Dedifferentiated amniotic fluid mesenchymal stem cell (primary cell): ENCODE measurements around the gene SLC35G3.
"Not testable (repeated sequence)": the region's sequence is repeated elsewhere in the genome, so short reads cannot be mapped to it uniquely, and the experiment has no call there.

Source experiments
- DNase-seq: peaks from one replicate; pipeline ENCODE4 v3.0.0-alpha.2; 2016; ENCODE audit errors: extremely low spot score

SLC35G3 gene

DNA sequence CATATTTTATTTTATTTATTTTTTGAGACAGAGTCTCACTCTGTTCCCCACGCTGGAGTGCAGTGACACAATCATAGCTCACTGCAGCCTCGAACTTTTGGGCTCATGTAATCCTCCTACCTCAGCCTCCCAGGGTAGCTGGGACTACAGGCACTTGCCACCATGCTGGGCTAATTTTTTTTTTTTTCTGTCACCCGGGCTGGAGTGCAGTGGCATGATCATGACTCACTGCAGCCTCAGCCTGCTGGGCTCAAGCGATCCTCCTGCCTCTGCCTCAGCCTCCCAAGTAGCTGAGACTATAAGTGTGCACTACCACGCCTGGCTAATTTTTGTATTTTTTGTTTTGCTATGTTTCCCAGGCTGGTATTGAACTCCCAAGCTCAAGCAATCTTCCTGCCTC, 29.5 kb downstream of the SLC35G3 start:
- no peak for DNase-seq

DNA sequence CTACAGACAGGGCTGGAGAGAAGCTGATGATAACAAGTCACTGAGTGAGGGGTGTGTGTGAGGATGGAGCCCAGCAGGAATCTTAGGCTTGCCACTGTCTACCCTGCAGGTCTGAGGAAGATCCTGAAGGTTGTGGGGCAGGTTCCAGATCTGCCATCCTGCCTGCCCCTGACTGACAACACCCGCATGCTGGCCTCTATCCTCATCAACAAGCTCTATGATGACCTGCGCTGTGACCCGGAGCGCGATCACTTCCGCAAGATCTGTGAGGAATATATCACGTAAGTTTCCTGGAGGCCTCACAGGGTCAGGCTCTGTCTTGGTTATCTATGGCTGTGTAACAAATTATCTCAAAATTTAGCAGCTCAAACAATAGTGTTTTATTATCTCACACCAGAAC, 30.3 kb downstream of the SLC35G3 start:
- DNase-seq, result no peak

DNA sequence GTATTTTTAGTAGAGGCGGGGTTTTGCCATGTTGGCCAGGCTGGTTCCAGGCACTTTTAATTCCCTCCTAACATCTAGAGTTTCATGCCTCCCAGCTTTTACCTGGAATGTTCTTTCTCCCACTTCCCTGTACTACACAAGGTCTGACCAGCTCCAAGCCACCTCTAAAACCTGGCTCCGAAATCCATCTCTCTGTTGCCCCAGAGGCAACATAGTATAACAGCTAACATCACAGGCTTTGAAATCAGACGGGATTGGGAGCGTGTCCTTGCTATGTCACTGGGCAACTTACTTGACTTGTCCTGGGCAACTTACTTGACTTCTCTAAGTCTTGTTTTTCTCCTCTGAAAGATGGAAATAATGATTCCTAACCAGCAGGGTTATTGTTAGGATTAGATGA, 31.4 kb downstream of the SLC35G3 start:
- no peak for DNase-seq

DNA sequence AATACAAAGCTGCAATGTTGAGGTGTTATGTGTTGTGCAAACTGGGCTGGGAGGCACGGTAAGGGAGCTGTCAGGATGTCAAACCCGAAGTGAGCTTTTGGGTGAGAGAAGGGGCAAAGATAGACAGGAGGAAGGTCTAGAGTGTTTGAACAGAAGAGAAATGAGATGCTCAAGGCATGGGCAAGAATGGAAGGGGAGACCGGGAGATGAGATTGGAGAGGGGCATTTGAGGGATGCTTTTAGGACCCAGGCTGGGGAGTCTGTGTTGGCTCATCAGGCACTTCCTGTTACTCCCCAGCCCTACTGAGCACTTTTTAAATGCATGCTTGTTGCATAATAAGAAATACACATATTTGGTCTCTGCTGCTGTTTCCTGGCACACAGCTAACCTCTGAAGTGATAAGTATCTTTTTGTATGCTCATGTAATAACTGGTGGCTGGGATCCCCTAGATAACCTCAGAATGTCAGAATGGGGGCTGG, 32.9 kb downstream of the SLC35G3 start:
- DNase-seq, result no peak

DNA sequence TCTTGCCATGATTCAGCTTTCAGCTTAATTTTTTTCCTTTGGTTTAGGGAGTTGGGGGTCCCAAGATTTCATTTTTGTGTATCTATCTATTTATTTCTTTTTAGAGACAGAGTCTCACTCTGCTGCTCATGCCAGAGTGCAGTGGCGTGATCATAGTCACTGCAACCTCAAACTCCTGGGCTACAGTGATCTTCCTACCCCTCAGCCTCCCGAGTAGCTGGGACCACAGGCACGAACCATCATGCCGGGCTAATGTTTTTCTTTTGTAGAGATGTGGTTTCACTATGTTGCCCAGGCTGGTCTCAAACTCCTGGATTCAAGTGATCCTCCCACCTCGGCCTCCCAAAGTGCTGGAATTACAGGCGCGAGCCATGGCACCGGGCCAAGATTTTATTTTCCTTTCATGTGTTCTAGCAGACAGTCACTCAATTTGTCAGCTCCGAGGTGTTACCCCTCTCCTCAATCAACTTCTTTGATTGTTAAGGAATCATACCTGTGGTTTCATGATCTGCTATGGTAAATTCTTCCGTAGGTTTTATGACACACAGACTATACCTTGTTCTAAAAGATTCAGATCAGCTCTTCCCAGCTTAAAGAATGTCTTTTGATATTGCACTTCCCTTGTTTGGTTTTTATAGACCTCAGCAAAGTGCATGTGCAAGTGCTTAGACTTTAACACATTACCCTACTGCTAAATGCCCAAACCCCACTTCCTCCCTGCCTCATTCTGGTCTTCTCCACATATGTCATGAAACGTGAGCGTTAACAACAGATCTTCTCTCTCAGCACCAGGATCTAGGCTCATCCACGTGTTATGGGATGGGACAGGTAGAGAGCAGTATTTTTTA, 33.6 kb downstream of the SLC35G3 start:
- DNase-seq, result no peak

DNA sequence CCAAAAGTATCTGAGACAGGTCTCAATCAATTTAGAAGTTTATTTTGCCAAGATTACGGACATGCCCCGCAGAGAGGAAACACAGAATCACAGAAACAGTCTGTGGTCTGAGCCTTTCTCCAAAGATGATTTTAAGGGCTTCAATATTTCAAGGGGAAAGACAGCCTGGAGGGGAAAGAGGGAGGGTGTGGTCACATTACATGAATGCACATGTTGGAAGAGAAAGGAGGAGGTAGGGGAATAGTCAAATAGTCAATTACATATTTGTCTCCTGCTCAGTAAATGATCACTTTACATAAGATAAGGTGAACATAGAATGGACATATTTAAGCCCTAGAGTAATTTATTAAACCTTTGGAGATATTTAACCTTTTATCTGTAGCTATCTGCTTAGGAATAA, 34.3 kb downstream of the SLC35G3 start:
- DNase-seq, result no peak

DNA sequence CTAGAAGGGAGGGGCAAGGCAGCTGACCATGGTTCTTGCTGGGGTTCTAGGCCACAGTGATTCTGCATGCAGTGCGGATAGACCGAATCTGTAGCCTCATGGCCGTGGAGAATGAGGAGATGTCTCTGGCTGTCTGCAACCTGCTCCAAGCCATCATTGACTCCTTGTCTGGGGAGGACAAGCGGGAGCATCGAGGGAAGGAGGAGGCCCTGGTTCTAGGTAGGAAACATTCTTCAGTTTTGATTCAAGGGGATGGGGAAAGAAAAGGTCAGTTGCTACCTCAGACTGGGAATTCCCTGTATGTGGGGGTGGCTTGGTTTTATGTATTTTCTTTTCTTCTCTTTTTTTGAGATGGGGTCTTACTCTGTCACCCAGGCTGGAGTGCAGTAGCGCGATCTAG, 38.9 kb downstream of the SLC35G3 start:
- DNase-seq, result no peak

DNA sequence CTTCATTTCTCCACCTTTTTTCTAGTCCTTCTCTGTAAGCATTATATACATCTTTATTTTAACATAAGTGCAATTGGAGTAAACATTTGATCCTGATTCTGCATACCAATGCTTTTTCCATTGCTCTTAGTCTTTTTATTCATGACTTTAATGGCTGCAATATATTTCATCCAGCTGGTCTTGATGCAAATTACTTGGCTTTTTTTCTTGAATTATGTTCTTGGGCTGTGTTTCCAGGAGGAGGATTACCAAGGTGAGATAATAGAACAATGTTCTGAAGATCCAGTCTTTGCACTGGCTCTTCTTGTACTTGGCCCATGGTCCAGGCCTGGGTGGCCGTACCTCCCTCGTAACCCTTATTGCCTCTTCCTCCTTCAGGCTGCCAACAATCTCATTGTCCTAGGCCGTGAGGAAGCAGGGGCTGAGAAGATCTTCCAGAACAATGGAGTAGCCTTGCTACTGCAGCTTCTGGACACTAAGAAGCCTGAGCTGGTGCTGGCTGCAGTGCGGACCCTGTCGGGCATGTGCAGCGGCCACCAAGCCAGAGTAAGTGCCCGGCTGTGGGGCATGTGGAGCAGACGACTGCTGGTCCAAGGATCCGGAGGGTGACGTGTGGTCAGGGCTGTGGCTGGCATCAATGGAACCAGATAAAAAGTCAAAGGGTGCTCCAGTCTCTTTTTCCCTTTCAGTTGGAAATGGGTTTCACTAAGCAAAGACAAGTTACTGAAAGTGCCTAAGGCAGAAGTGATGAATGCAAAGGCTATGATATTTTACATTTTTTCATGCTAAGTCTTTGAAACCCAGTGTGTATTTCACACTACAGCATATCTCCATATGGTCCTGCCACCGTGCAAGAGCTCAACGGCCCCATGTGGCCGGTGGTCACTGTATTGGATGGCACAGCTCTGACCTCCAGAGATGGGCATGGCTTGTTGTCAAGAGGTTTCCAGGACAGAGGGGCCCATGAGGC, 39.7 kb downstream of the SLC35G3 start:
- DNase-seq, result no peak

DNA sequence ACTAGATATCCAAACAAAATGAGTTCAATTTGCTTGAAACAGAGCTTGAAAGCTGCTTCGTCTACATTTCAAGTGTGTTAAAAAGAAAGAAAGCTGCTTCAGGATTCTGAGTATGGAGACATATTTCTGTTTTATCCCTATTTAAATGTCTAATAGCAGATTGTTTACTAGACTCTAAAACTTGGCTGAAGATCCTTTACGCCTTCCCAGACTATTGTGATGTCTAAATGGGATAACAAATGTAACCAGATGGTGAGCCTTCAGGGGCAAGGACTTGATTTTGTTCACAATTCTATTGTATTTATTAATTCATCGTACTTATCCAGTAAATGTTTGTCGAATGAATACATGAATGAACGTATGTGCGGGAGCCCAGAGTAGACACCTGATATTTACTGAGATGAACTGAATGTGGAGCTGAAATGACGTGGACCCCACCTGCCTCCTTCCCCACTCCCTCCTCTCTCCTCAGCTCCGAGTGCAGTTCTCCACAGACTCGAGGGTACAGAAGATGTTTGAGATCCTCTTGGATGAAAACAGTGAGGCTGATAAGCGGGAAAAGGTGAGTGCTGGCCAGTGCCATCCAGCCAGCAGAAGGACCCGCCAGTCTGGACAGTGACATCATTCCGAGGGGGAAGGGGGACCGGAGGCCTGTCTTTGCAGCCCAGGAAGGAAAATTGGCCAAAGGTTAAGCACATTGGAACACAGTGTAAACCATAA, 41.6 kb downstream of the SLC35G3 start:
- DNase-seq, result no peak

DNA sequence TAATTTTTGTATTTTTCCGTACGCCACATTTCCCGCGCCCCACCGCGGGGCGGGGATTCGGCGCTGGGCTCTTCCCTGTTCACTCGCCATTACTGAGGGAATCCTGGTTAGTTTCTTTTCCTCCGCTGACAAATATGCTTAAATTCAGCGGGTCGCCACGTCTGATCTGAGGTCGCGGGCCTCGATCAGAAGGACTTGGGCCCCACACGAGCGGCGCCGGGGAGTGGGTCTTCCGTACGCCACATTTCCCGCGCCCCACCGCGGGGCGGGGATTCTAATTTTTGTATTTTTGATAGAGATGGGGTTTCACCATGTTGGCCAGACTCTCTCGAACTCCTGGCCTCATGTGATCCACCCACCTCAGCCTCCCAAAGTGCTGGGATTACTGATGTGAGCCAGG, 43.1 kb downstream of the SLC35G3 start:
- DNase-seq, result not testable (repeated sequence)

DNA sequence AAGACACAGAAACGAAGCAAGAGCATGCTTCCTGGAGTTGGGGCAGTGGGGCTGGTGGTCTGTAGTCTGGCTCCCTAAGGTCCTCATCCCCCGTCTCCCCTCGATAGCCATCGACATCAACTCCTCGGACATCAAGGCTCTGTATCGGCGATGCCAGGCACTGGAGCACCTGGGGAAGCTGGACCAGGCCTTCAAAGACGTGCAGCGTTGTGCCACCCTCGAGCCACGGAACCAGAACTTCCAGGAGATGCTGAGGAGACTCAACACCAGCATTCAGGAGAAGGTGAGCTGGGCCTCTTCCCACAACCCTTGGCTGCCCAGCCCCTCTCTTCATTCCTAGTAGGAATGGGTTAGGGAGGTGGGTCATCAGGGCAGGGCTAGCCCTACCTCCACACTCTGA, 44.3 kb downstream of the SLC35G3 start:
- DNase-seq, result no peak

DNA sequence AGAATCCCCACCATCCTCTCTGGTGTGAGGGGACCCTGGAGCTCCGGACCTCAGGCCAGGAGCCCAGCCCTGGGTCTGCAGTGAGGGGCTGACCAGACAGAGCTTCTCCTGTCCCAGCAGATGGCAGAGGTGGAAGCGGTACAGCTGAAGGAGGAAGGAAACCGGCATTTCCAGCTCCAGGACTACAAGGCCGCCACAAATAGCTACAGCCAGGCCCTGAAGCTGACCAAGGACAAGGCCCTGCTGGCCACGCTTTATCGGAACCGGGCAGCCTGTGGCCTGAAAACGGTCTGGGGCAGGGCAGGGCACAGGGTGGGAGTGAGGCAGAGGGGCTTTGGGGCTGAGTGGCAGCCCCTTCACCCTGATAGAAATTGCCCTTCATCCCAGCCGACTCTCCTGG, 46.0 kb downstream of the SLC35G3 start:
- DNase-seq, result no peak

DNA sequence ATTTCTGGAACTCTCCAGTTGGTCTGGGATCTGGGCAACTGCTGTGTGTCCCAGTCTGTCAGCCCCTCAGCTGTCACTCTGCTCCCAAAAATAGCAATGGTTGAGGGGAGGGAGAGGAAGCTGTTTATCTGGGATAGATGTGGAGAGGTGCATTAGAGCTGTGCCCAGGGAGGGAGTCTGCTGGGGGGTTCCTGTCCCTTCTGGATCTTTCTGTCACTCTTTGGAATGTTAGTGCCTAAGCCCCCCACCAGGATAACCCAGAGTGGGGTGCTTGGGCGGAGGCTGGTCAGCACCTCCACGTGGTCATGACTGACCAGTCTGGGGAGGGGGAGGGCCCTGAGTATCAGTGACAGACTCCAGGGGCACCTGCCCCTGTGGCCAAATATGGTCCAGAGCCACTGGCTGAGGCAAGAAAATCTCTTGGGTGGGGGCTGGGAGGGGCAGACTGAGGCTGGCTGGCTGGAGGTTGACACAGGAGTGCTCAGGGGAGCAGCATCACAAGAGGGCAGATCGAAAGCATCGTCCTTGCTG, 46.8 kb downstream of the SLC35G3 start, which contains the start of gene UNC45B:
Gene UNC45B, plus strand, starts transcription at position 443 of the 531 bp plus-strand sequence. CDS start 447 bp downstream, outside the sequence.
- DNase-seq, result no peak

DNA sequence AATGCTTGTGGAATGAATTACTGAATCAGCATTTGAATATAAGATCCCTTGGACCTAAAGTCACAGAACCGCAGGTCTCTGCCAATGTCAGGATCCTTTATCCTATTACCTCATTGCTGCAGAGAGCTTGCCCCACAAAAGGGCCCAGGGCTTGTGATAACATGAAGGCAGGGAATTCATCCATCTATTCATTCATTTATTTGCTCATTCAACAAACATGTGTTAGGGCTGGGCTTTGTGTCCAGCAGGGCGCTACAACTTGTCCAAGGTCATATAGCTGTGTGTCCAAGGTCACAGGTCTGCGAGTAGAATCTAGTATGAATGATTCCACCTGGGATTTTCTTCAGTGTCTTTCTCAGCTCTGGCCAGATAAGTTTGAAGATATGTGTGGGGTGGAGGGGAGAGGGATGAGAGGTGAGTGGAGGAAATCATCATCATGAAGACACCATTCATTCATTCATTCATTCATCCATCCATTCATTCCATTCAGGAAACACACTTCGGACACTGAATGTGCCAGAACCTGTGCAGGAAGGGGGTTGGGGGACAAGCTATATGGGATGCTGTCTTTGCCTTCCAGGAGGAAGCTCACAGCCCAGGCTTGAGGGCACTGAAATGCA, 47.9 kb downstream of the SLC35G3 start:
- DNase-seq, result no peak

DNA sequence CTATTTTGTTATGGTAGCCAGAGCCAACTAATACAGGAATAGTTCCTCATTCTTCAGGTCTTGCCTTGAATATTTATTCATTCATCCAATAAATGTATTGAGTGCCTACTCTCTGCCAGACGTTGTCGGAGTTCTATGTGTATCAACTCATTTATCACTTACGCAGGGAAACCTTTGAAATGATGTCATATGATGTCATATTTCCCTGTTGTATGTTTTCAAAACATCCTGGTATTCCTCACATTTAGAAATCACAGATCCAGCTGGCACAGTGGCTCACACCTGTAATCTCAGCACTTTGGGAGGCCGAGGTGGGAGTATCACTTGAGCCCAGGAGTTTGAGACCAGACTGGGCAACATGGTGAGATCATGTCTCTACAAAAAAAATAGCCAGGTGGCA, 49.4 kb downstream of the SLC35G3 start:
- DNase-seq, result no peak
